HG02840 (cell line): ENCODE measurements around the gene STYK1.
A peak's percentile ranks its signal among the peaks of the same experiment; 100 is the strongest.
"Not testable (repeated sequence)": the region's sequence is repeated elsewhere in the genome, so short reads cannot be mapped to it uniquely, and the experiment has no call there.

ENCODE experiments used
- ATAC-seq: cut with Tn5 transposase; IDR thresholded peaks from one replicate; pipeline ENCODE4 v1.9.1; 2021; ENCODE audit warnings: mild to moderate bottlenecking, moderate library complexity, moderate number of reproducible peaks; ENCODE audit not compliant: unreplicated experiment, low FRiP score

The STYK1 gene

GRCh38 chr12:10624605-10625004 is 49.2 kb downstream of the STYK1 start:
- no peak for ATAC-seq

GRCh38 chr12:10623131-10623530 is 50.7 kb downstream of the STYK1 start:
- no peak for ATAC-seq

GRCh38 chr12:10621278-10621677 is 52.6 kb downstream of the STYK1 start:
- ATAC-seq, result no peak

- no peak for ATAC-seq
Measured at GRCh38 chr12:10620078-10620779, 53.6 kb downstream of the STYK1 start.

GRCh38 chr12:10618338-10618987 is 55.4 kb downstream of the STYK1 start:
- ATAC-seq, result no peak

GRCh38 chr12:10617863-10618262 is 56.0 kb downstream of the STYK1 start:
- ATAC-seq, result no peak

- ATAC-seq, result no peak
Measured at GRCh38 chr12:10615532-10615931, 58.3 kb downstream of the STYK1 start.

- no peak for ATAC-seq
Measured at GRCh38 chr12:10614056-10614370, 59.8 kb downstream of the STYK1 start.

- peak; percentile 89 for ATAC-seq
Measured at GRCh38 chr12:10613349-10614055, 60.4 kb downstream of the STYK1 start, which contains the start of gene MAGOHB. Gene MAGOHB, minus strand, starts transcription at chr12:10613609. Its CDS starts 77 bp downstream, at chr12:10613532.

GRCh38 chr12:10612984-10613348 is 60.9 kb downstream of the STYK1 start:
- peak; percentile 13 for ATAC-seq

- no peak for ATAC-seq
Measured at GRCh38 chr12:10612110-10612509, 61.7 kb downstream of the STYK1 start.

GRCh38 chr12:10611258-10611657 is 62.6 kb downstream of the STYK1 start:
- ATAC-seq, result not testable (repeated sequence)

- no peak for ATAC-seq
Measured at GRCh38 chr12:10610188-10610587, 63.7 kb downstream of the STYK1 start.

GRCh38 chr12:10607885-10608458 is 65.9 kb downstream of the STYK1 start:
- no peak for ATAC-seq

- no peak for ATAC-seq
Measured at GRCh38 chr12:10601860-10602259, 72.0 kb downstream of the STYK1 start.

GRCh38 chr12:10600988-10601387 is 72.9 kb downstream of the STYK1 start:
- no peak for ATAC-seq

GRCh38 chr12:10595881-10596280 is 78.0 kb downstream of the STYK1 start:
- ATAC-seq, result no peak

- ATAC-seq, result no peak
Measured at GRCh38 chr12:10590966-10591365, 82.9 kb downstream of the STYK1 start.

GRCh38 chr12:10584415-10584814 is 89.4 kb downstream of the STYK1 start:
- ATAC-seq, result no peak

GRCh38 chr12:10582704-10583103 is 91.1 kb downstream of the STYK1 start:
- no peak for ATAC-seq

GRCh38 chr12:10582133-10582532 is 91.7 kb downstream of the STYK1 start:
- not testable (repeated sequence) for ATAC-seq
